ENCODE measurements around the gene CRYBB1. TPM values are rescaled to one million over a fixed set of nuclear protein-coding genes. Genes with fewer than 3 reads are reported as not detected.

The CRYBB1 gene
- total and polyA plus RNA-seq, 2 of the 13 experiments (the other 11 are each of a cell fraction or from before 2014, with no cell fraction given), result not detected

DNA sequence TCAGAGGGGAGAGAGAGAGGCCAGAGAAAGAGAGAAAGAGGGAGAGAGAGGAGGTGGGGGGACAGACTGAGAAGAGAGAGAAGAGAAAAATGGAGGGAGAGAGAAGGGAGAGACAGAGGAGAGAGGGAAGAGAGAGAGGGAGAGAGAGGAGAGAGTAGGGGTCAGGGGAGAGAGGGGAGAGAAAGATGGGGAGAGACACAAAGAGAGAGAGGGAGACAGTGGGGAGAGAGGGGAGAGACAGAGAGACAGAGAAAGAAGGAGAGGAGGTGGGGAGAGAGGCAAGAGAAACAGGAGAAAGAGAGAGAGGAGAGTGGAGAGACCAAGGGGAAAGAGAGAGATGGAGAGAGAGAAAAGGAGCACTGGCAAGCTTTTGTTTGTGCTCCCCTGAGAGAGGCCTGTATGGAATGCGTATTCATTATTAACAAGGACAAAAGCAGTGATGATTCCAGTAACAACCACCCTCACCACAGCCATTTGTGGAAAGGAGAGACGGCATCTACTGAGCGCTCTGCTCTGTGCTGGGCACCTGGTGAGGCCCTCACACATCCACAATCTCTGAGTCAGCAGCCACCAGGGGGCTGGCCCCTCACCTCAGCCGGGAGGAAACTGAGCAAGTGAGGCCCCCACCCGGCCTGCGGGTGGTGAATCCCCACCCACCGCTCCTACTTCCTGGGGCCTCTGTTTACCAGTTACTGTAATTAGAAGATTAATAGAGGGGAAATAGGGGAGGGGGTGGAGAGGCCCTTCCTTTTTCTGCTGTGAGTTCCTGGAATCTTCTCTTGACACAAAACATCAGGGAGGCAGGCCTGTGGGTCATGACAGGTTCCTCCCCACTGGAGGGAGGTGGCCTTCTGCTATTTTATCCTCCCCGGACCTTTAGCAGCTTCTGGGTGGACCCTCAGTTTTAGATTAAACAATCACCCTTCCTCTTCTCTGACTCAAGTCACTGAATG is 24.9 kb upstream of the CRYBB1 start (continued):
- TF ChIP-seq, protein P1, sequence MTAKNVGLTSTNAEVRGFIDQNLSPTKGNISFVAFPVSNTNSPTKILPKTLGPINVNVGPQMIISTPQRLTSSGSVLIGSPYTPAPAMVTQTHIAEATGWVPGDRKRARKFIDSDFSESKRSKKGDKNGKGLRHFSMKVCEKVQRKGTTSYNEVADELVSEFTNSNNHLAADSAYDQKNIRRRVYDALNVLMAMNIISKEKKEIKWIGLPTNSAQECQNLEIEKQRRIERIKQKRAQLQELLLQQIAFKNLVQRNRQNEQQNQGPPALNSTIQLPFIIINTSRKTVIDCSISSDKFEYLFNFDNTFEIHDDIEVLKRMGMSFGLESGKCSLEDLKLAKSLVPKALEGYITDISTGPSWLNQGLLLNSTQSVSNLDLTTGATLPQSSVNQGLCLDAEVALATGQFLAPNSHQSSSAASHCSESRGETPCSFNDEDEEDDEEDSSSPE (CRISPR knock-in tag; IDR thresholded peaks at IDR 0.05), result no peak
- TF ChIP-seq, protein P2, sequence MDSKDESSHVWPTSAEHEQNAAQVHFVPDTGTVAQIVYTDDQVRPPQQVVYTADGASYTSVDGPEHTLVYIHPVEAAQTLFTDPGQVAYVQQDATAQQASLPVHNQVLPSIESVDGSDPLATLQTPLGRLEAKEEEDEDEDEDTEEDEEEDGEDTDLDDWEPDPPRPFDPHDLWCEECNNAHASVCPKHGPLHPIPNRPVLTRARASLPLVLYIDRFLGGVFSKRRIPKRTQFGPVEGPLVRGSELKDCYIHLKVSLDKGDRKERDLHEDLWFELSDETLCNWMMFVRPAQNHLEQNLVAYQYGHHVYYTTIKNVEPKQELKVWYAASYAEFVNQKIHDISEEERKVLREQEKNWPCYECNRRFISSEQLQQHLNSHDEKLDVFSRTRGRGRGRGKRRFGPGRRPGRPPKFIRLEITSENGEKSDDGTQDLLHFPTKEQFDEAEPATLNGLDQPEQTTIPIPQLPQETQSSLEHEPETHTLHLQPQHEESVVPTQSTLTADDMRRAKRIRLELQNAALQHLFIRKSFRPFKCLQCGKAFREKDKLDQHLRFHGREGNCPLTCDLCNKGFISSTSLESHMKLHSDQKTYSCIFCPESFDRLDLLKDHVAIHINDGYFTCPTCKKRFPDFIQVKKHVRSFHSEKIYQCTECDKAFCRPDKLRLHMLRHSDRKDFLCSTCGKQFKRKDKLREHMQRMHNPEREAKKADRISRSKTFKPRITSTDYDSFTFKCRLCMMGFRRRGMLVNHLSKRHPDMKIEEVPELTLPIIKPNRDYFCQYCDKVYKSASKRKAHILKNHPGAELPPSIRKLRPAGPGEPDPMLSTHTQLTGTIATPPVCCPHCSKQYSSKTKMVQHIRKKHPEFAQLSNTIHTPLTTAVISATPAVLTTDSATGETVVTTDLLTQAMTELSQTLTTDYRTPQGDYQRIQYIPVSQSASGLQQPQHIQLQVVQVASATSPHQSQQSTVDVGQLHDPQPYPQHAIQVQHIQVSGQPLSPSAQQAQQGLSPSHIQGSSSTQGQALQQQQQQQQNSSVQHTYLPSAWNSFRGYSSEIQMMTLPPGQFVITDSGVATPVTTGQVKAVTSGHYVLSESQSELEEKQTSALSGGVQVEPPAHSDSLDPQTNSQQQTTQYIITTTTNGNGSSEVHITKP (CRISPR knock-in tag; IDR thresholded peaks at IDR 0.05; ENCODE audit: low read depth), result no peak
- TF ChIP-seq JUN (CRISPR knock-in tag; IDR thresholded peaks at IDR 0.05), result no peak
- no peak for TF ChIP-seq ZSCAN9 (CRISPR knock-in tag; IDR thresholded peaks at IDR 0.05; ENCODE audit: borderline replicate concordance)
- TF ChIP-seq, protein P3, sequence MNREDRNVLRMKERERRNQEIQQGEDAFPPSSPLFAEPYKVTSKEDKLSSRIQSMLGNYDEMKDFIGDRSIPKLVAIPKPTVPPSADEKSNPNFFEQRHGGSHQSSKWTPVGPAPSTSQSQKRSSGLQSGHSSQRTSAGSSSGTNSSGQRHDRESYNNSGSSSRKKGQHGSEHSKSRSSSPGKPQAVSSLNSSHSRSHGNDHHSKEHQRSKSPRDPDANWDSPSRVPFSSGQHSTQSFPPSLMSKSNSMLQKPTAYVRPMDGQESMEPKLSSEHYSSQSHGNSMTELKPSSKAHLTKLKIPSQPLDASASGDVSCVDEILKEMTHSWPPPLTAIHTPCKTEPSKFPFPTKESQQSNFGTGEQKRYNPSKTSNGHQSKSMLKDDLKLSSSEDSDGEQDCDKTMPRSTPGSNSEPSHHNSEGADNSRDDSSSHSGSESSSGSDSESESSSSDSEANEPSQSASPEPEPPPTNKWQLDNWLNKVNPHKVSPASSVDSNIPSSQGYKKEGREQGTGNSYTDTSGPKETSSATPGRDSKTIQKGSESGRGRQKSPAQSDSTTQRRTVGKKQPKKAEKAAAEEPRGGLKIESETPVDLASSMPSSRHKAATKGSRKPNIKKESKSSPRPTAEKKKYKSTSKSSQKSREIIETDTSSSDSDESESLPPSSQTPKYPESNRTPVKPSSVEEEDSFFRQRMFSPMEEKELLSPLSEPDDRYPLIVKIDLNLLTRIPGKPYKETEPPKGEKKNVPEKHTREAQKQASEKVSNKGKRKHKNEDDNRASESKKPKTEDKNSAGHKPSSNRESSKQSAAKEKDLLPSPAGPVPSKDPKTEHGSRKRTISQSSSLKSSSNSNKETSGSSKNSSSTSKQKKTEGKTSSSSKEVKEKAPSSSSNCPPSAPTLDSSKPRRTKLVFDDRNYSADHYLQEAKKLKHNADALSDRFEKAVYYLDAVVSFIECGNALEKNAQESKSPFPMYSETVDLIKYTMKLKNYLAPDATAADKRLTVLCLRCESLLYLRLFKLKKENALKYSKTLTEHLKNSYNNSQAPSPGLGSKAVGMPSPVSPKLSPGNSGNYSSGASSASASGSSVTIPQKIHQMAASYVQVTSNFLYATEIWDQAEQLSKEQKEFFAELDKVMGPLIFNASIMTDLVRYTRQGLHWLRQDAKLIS (CRISPR knock-in tag; IDR thresholded peaks at IDR 0.05), result no peak
- no peak for TF ChIP-seq ZNF564 (CRISPR knock-in tag; IDR thresholded peaks at IDR 0.05)
